Right hindlimb (tissue), 1 donor: ENCODE results near the gene CHRDL2.

ENCODE experiments used
- DNase-seq: peaks from one replicate; pipeline ENCODE4 v3.0.0-alpha.2; 2018

Gene CHRDL2

GRCh38 chr11:74748211-74749126, 17.2 kb upstream of the CHRDL2 start, which contains the start of gene RNF169:
Gene RNF169, plus strand, starts transcription at chr11:74748849. Its CDS starts 32 bp downstream, at chr11:74748881.
- DNase-seq: peak; percentile 96

- DNase-seq: no peak
Measured at GRCh38 chr11:74746868-74747267, 15.6 kb upstream of the CHRDL2 start.

GRCh38 chr11:74744277-74744676, 13.1 kb upstream of the CHRDL2 start:
- no peak for DNase-seq

- no peak for DNase-seq
Measured at GRCh38 chr11:74743640-74744039, 12.4 kb upstream of the CHRDL2 start.

- no peak for DNase-seq
Measured at GRCh38 chr11:74742070-74742469, 10.8 kb upstream of the CHRDL2 start.

GRCh38 chr11:74739546-74740270, 8.5 kb upstream of the CHRDL2 start:
- DNase-seq: peak; percentile 63

- no peak for DNase-seq
Measured at GRCh38 chr11:74736031-74736430, 4.8 kb upstream of the CHRDL2 start.

GRCh38 chr11:74735365-74735928, 4.2 kb upstream of the CHRDL2 start:
- DNase-seq: no peak

GRCh38 chr11:74734559-74734925, 3.3 kb upstream of the CHRDL2 start:
- DNase-seq: peak; percentile 40

GRCh38 chr11:74730571-74731260, 510 bp downstream of the CHRDL2 start:
- no peak for DNase-seq

- no peak for DNase-seq
Measured at GRCh38 chr11:74729397-74729796, 1.8 kb downstream of the CHRDL2 start.

GRCh38 chr11:74726547-74727182, 4.6 kb downstream of the CHRDL2 start:
- DNase-seq: peak; percentile 87

- no peak for DNase-seq
Measured at GRCh38 chr11:74725701-74726100, 5.5 kb downstream of the CHRDL2 start.

GRCh38 chr11:74723511-74723910, 7.7 kb downstream of the CHRDL2 start:
- no peak for DNase-seq

- DNase-seq: no peak
Measured at GRCh38 chr11:74721479-74721835, 9.8 kb downstream of the CHRDL2 start.

GRCh38 chr11:74720596-74721478, 10.4 kb downstream of the CHRDL2 start:
- DNase-seq: peak; percentile 68

GRCh38 chr11:74719011-74719410, 12.2 kb downstream of the CHRDL2 start:
- no peak for DNase-seq

GRCh38 chr11:74717221-74717969, 13.8 kb downstream of the CHRDL2 start:
- no peak for DNase-seq

- no peak for DNase-seq
Measured at GRCh38 chr11:74714904-74715303, 16.3 kb downstream of the CHRDL2 start.

GRCh38 chr11:74713686-74714085, 17.5 kb downstream of the CHRDL2 start:
- no peak for DNase-seq
